Right atrium auricular region (tissue), 2 donors: ENCODE data around the gene CYP2A7. TPM values are rescaled to one million over a fixed set of nuclear protein-coding genes. Genes with fewer than 3 reads are reported as not detected.
A peak's percentile ranks its signal among the peaks of the same experiment; 100 is the strongest.
"Not testable (repeated sequence)": the region's sequence is repeated elsewhere in the genome, so short reads cannot be mapped to it uniquely, and the experiment has no call there.

Experiments used
- DNase-seq: peaks from one replicate; pipeline ENCODE4 v3.0.0-alpha.2; 2019; ENCODE audit warnings: low spot score
- H3K27ac ChIP-seq, 2 donors: fragments of 200-600 bp; sonication (generic); 1 replicate in 1 of 2; 2 replicates in 1 of 2; pipeline ENCODE4 v1.5.1; 2016 to 2019
- H3K27me3 ChIP-seq, 2 donors: fragments of 200-600 bp; sonication (generic); one replicate each; pipeline versions ENCODE4 v1.5.1 to v1.6.0; 2017 to 2019
- H3K36me3 ChIP-seq: fragments of 200-600 bp; sonication (generic); one replicate; pipeline ENCODE4 v1.5.1; 2016
- H3K4me1 ChIP-seq, 2 donors: fragments of 200-600 bp; sonication (generic); one replicate each; pipeline versions ENCODE4 v1.5.1 to v1.6.0; 2017 to 2019
- H3K4me3 ChIP-seq, 2 donors: fragments of 200-600 bp; sonication (generic); 1 replicate in 1 of 2; 2 replicates in 1 of 2; pipeline ENCODE4 v1.5.1; 2017 to 2019; ENCODE audit warnings: mild to moderate bottlenecking in 1 of 2, moderate library complexity in 1 of 2
- H3K9me3 ChIP-seq, 2 donors: fragments of 200-600 bp; sonication (generic); one replicate each; pipeline ENCODE4 v1.5.1; 2019
- CTCF ChIP-seq, 2 donors: fragments of 200-600 bp; sonication (generic); IDR thresholded peaks; one replicate each; pipeline ENCODE4 v1.5.1; 2019; ENCODE audit warnings: antibody characterized with exemption in 2 of 2
- total RNA-seq, 2 donors: library from RNA; depleted of rRNA; stranded (reverse); fragments of >200 nt; gene quantifications; one replicate each; pipeline ENCODE4 v1.1.0, GENCODE V29; 2016

CYP2A7 gene
- total RNA-seq, 2 donors from 2014 or later, result not detected

GRCh38 chr19:40867701-40868100, 14.3 kb downstream of the CYP2A7 start:
- Histone ChIP-seq H3K4me1 (no peaks in the 10 kb centered on the region), H3K36me3 (no peaks in the 10 kb centered on the region), H3K9me3 (no peaks in the 10 kb centered on the region), H3K4me3 (no peak overlapping the region), H3K27ac (no peak overlapping the region), H3K27me3 (no peaks in the 10 kb centered on the region)
- no peak for TF ChIP-seq CTCF (IDR thresholded peaks at IDR 0.05)
- DNase-seq, result no peak

- not testable (repeated sequence) for H3K9me3 ChIP-seq, H3K36me3 ChIP-seq, DNase-seq, H3K27ac ChIP-seq, H3K4me3 ChIP-seq, H3K4me1 ChIP-seq, H3K27me3 ChIP-seq
Observed at GRCh38 chr19:40864739-40865496, 17.1 kb downstream of the CYP2A7 start.

GRCh38 chr19:40862785-40863184, 19.2 kb downstream of the CYP2A7 start:
- Histone ChIP-seq H3K9me3 (no peaks in the 10 kb centered on the region), H3K4me3 (no peak overlapping the region), H3K27ac (no peak overlapping the region), H3K4me1 (no peaks in the 10 kb centered on the region), H3K36me3 (no peaks in the 10 kb centered on the region), H3K27me3 (no peaks in the 10 kb centered on the region)
- no peak for TF ChIP-seq CTCF (IDR thresholded peaks at IDR 0.05)
- no peak for DNase-seq

- H3K27me3 ChIP-seq, result no peaks in the 10 kb centered on the region
Observed at GRCh38 chr19:40862333-40862732, 19.7 kb downstream of the CYP2A7 start.

GRCh38 chr19:40858109-40858508, 23.9 kb downstream of the CYP2A7 start:
- Histone ChIP-seq H3K4me3 (no peak overlapping the region), H3K9me3 (no peaks in the 10 kb centered on the region), H3K4me1 (no peaks in the 10 kb centered on the region), H3K27me3 (no peaks in the 10 kb centered on the region), H3K27ac (no peak overlapping the region), H3K36me3 (no peaks in the 10 kb centered on the region)
- DNase-seq, result no peak
- no peak for TF ChIP-seq CTCF (IDR thresholded peaks at IDR 0.05)

More at GRCh38 chr19:40862333-40862732, 19.7 kb downstream of the CYP2A7 start:
- H3K27ac ChIP-seq, result no peak overlapping the region
- H3K9me3 ChIP-seq, result no peaks in the 10 kb centered on the region
- no peaks in the 10 kb centered on the region for H3K4me1 ChIP-seq
- no peaks in the 10 kb centered on the region for H3K36me3 ChIP-seq
- H3K4me3 ChIP-seq, result no peak overlapping the region
- DNase-seq, result no peak
- TF ChIP-seq CTCF (IDR thresholded peaks at IDR 0.05), result peak in 1 of 2 donors; percentile 15

- not testable (repeated sequence) for H3K27me3 ChIP-seq, H3K27ac ChIP-seq, H3K4me1 ChIP-seq, H3K36me3 ChIP-seq, H3K9me3 ChIP-seq, H3K4me3 ChIP-seq, DNase-seq
Observed at GRCh38 chr19:40852467-40853152, 29.4 kb downstream of the CYP2A7 start.

- not testable (repeated sequence) for H3K27me3 ChIP-seq, DNase-seq, H3K9me3 ChIP-seq, H3K36me3 ChIP-seq, H3K27ac ChIP-seq, H3K4me1 ChIP-seq, H3K4me3 ChIP-seq
Observed at GRCh38 chr19:40850277-40850676, 31.8 kb downstream of the CYP2A7 start, which contains the start of gene CYP2A6. TSS of gene CYP2A6 (minus strand) at chr19:40850447. CDS start at chr19:40850426, 21 bp downstream.

- H3K27me3 ChIP-seq, H3K4me3 ChIP-seq, H3K4me1 ChIP-seq, DNase-seq, H3K9me3 ChIP-seq, H3K36me3 ChIP-seq, H3K27ac ChIP-seq: not testable (repeated sequence)
Observed at GRCh38 chr19:40846722-40847121, 35.3 kb downstream of the CYP2A7 start.

GRCh38 chr19:40843653-40844052, 38.4 kb downstream of the CYP2A7 start:
- not testable (repeated sequence) for H3K27ac ChIP-seq, H3K27me3 ChIP-seq, DNase-seq, H3K36me3 ChIP-seq, H3K4me1 ChIP-seq, H3K9me3 ChIP-seq
- H3K4me3 ChIP-seq, result peak overlapping the region in 1 of 2 donors; percentile 23

- H3K4me1 ChIP-seq, H3K27ac ChIP-seq: not testable (repeated sequence)
- peak overlapping the region in 1 of 2 donors; percentile 23 for H3K4me3 ChIP-seq
Observed at GRCh38 chr19:40842997-40843652, 38.9 kb downstream of the CYP2A7 start.

More at GRCh38 chr19:40842997-40843652, 38.9 kb downstream of the CYP2A7 start:
- DNase-seq, H3K9me3 ChIP-seq, H3K27me3 ChIP-seq, H3K36me3 ChIP-seq: not testable (repeated sequence)
